Sigmoid colon (tissue), 7 donors: ENCODE data around the gene TEKT5. TPM values are rescaled to one million over a fixed set of nuclear protein-coding genes. Genes with fewer than 3 reads are reported as not detected.

ENCODE experiments used
- DNase-seq: peaks from one replicate; pipeline ENCODE4 v3.0.0-alpha.2; 2019
- H3K27ac ChIP-seq, 4 donors: fragments of 200-600 bp; sonication (generic); one replicate each; pipeline ENCODE4 v1.5.1; 2016 to 2019; ENCODE audit warnings: mild to moderate bottlenecking in 1 of 4
- H3K27me3 ChIP-seq, 3 donors: fragments of 200-600 bp; sonication (generic); one replicate each; pipeline ENCODE4 v1.5.1; 2019; ENCODE audit warnings: mild to moderate bottlenecking in 1 of 3
- H3K36me3 ChIP-seq, 4 donors: fragments of 200-600 bp; sonication (generic); one replicate each; pipeline ENCODE4 v1.5.1; 2016 to 2019
- H3K4me1 ChIP-seq, 4 donors: fragments of 200-600 bp; sonication (generic); one replicate each; pipeline ENCODE4 v1.5.1; 2017 to 2019
- H3K4me3 ChIP-seq, 4 donors: fragments of 200-600 bp; sonication (generic); one replicate each; pipeline ENCODE4 v1.5.1; 2017 to 2019; ENCODE audit warnings: mild to moderate bottlenecking in 2 of 4, moderate library complexity in 1 of 4
- H3K9me3 ChIP-seq, 4 donors: fragments of 200-600 bp in 3 of 4; sonication (generic) in 3 of 4; one replicate each; pipeline versions ENCODE4 v1.5.1 to v1.6.1; 2013 to 2019
- EP300 ChIP-seq, 4 donors: sonication (generic); formaldehyde crosslinking; IDR thresholded peaks; one replicate each; pipeline ENCODE4 v1.6.1; 2017; ENCODE audit warnings: antibody characterized with exemption in 4 of 4
- POLR2A ChIP-seq, 2 donors: fragments of 450-650 bp; IDR thresholded peaks; one replicate each; pipeline ENCODE4 v1.6.1; 2016; ENCODE audit warnings: antibody characterized with exemption in 2 of 2, mild to moderate bottlenecking in 2 of 2, moderate library complexity in 2 of 2
- POLR2AphosphoS5 ChIP-seq, 4 donors: sonication (generic); formaldehyde crosslinking; IDR thresholded peaks; one replicate each; pipeline ENCODE4 v1.6.1; 2017; ENCODE audit warnings: antibody characterized with exemption in 4 of 4
- WGBS, 2 donors: extraction: QIAGEN DNeasy Blood & Tissue Kit; methylation state at CpG; one replicate each; pipeline ENCODE4 v1.1.7; 2013; 5-methylcytosine and 5-hydroxymethylcytosine counted together
- intact Hi-C: fragments of 100-400 bp; cut with DNase I; formaldehyde crosslinking; loops from one replicate; pipeline ENCODE4 v1.15.1; 2023
- polyA plus RNA-seq, 3 donors: library from polyadenylated mRNA; stranded (reverse); fragments of 200-250 nt; gene quantifications; one replicate each; pipeline ENCODE4 v1.2.3, GENCODE V29; 2013
- total RNA-seq, 4 donors: library from RNA; depleted of rRNA; stranded (reverse); fragments of >200 nt; gene quantifications; one replicate each; pipeline ENCODE4 v1.1.0, GENCODE V29; 2016
- TF ChIP-seq, protein P1 (sequence below), 4 experiments: fragments of 450-650 bp in 3 of 4; fragments of 200-600 bp in 1 of 4; IDR thresholded peaks; one replicate each; pipeline ENCODE4 v1.5.1; 2016 to 2019; ENCODE audit warnings: antibody characterized with exemption in 4 of 4, mild to moderate bottlenecking in 3 of 4, moderate library complexity in 2 of 4
- donor health status: healthy with polysubstance abuse.
- donor health status: Bipolar disorder and iron deficiency.
- donor health status: healthy.

Gene TEKT5
- total and polyA plus RNA-seq, 7 donors, result 0.09 to 2.1 (median 0.83) TPM; not detected in 4

GRCh38 chr16:10731790-10732189 lies 37.1 kb upstream of the TEKT5 start:
- intact Hi-C loops, result loop anchor here (10.0 kb wide), 1 partner anchor 417 kb away; no protein-coding TSS in a partner anchor

GRCh38 chr16:10729104-10730048 lies 34.6 kb upstream of the TEKT5 start:
- Histone ChIP-seq H3K4me3 (no peak overlapping the region), H3K27me3 (no peaks in the 10 kb centered on the region), H3K9me3 (no peaks in the 10 kb centered on the region), H3K36me3 (no peaks in the 10 kb centered on the region), H3K4me1 (peaks cover 0 to 6% (median 0%) of the 10 kb centered on the region in 4 donors), H3K27ac (no peak overlapping the region)
- TF ChIP-seq EP300 (IDR thresholded peaks at IDR 0.05) (no peak), POLR2AphosphoS5 (IDR thresholded peaks at IDR 0.05) (no peak)
- no peak for DNase-seq
- 60 to 74% methylated on average over 19 of the region's 19 CpGs for WGBS, 2 donors
- intact Hi-C loops, result loop anchor here (10.0 kb wide), 1 partner anchor 415 kb away; no protein-coding TSS in a partner anchor

More at GRCh38 chr16:10731790-10732189, 37.1 kb upstream of the TEKT5 start:
- Histone ChIP-seq H3K4me3 (no peak overlapping the region), H3K36me3 (no peaks in the 10 kb centered on the region), H3K9me3 (no peaks in the 10 kb centered on the region), H3K27ac (no peak overlapping the region), H3K27me3 (no peaks in the 10 kb centered on the region), H3K4me1 (peaks cover 0 to 6% (median under 1%) of the 10 kb centered on the region in 4 donors)
- WGBS, 2 donors, result 84 to 88% methylated on average over 7 of the region's 7 CpGs
- no peak for DNase-seq
- TF ChIP-seq POLR2AphosphoS5 (IDR thresholded peaks at IDR 0.05) (no peak), POLR2A (IDR thresholded peaks at IDR 0.05) (no peak)

DNA sequence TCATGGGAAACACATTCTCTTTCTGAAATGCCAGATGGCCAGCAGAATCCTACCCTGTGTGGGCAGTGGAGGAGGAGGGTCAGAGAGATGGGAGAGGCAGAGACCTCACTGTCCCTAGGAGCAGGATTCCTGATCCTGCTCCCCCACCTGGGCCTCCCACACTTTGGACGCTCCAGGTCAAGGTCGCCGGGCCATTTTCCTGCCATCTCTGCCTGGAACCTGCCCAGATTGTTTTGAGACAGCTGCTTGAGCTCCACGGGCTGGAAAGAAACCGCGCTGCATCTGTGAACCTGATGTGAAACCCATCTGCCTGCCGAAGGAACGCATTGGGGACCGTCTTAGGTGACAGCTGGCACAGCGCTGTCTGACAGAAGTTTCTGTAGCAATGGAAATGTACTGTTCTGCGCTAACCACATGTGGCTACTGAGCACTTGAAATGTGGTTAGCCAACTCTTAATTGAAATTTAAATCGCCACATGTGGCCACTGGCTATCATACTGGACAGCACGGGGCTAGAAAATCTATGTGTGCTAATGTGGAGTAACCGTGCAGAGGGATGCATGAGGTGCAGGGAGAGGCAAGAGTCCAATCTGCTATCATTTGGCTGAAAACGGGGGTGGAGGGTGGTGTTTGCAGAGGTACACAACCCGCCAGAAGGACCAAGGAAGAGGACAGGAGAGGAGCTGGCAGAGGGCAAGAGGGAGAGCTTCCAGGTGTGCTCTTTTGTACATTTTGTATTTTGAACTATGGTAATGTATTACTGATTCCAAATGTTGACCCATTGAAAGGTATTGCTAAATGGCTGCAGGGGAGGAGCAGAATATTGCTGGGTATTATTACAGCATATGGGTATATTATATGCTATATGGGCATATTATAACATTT lies 33.5 kb upstream of the TEKT5 start:
- H3K36me3 ChIP-seq, result no peaks in the 10 kb centered on the region
- no peaks in the 10 kb centered on the region for H3K9me3 ChIP-seq
- 66 to 74% methylated on average over 16 of the region's 16 CpGs for WGBS, 2 donors
- TF ChIP-seq EP300 (IDR thresholded peaks at IDR 0.05) (no peak), POLR2AphosphoS5 (IDR thresholded peaks at IDR 0.05) (no peak), POLR2A (IDR thresholded peaks at IDR 0.05) (no peak)
- TF ChIP-seq, protein P1, sequence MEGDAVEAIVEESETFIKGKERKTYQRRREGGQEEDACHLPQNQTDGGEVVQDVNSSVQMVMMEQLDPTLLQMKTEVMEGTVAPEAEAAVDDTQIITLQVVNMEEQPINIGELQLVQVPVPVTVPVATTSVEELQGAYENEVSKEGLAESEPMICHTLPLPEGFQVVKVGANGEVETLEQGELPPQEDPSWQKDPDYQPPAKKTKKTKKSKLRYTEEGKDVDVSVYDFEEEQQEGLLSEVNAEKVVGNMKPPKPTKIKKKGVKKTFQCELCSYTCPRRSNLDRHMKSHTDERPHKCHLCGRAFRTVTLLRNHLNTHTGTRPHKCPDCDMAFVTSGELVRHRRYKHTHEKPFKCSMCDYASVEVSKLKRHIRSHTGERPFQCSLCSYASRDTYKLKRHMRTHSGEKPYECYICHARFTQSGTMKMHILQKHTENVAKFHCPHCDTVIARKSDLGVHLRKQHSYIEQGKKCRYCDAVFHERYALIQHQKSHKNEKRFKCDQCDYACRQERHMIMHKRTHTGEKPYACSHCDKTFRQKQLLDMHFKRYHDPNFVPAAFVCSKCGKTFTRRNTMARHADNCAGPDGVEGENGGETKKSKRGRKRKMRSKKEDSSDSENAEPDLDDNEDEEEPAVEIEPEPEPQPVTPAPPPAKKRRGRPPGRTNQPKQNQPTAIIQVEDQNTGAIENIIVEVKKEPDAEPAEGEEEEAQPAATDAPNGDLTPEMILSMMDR (IDR thresholded peaks at IDR 0.05), result no peak
- peaks cover 0 to 6% (median 0%) of the 10 kb centered on the region in 4 donors for H3K4me1 ChIP-seq
- no peaks in the 10 kb centered on the region for H3K27me3 ChIP-seq
- intact Hi-C loops, result no loop called here
- H3K4me3 ChIP-seq, result no peak overlapping the region
- H3K27ac ChIP-seq, result no peak overlapping the region
- DNase-seq, result no peak

DNA sequence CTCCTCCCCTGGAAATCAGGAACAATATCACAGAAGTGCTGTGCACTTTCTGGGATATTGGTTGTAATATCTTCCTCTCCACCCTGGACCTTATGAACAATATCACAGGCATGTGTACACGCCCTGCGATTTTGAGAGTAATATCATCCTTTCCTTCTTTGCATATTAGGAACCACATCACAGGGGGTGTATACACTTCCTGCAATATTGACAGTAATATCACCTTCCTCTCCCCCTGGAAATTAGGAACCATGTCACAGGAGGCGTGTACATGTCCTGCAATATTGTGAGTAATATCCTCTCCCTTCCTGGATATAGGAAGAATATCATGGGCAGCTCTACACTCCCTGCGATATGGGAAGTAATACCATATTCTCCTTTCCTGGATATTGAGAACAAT lies 14.2 kb upstream of the TEKT5 start:
- intact Hi-C loops, result no loop called here
- no peaks in the 10 kb centered on the region for H3K36me3 ChIP-seq
- WGBS, 2 donors, result 31 to 72% methylated on average over 4 of the region's 4 CpGs

DNA sequence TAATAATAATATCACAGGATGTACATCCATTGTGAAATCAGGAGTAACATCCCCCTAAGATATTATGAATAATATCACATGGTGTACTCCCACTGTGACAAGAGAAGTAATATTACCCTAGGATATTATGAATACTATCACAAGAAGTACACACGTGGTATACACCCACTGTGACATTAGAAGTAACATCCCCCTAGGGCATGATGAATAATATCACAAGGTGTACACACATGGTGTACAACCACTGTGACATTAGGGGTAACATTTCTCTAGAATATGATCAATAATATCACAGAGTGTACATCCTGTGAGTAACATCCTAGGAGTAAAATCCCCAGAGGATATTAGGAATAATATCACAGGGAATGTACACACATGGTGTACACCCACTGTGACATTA lies 5.0 kb upstream of the TEKT5 start:
- intact Hi-C loops, result no loop called here
- Histone ChIP-seq H3K4me3 (no peak overlapping the region), H3K4me1 (no peaks in the 10 kb centered on the region), H3K27me3 (no peaks in the 10 kb centered on the region), H3K9me3 (no peaks in the 10 kb centered on the region), H3K27ac (no peak overlapping the region), H3K36me3 (no peaks in the 10 kb centered on the region)
- 73 to 82% methylated on average over 1 of the region's 1 CpG for WGBS, 2 donors
- DNase-seq, result no peak
- TF ChIP-seq POLR2AphosphoS5 (IDR thresholded peaks at IDR 0.05) (no peak), POLR2A (IDR thresholded peaks at IDR 0.05) (no peak), EP300 (IDR thresholded peaks at IDR 0.05) (no peak)
- TF ChIP-seq, protein P1 (IDR thresholded peaks at IDR 0.05), result no peak

More for the DNA sequence above, 14.2 kb upstream of the TEKT5 start:
- peaks cover 0 to 3% (median 0%) of the 10 kb centered on the region in 3 donors for H3K27me3 ChIP-seq
- DNase-seq, result no peak
- H3K9me3 ChIP-seq, result no peaks in the 10 kb centered on the region
- H3K27ac ChIP-seq, result no peak overlapping the region
- H3K4me1 ChIP-seq, result no peaks in the 10 kb centered on the region
- H3K4me3 ChIP-seq, result no peak overlapping the region
- TF ChIP-seq EP300 (IDR thresholded peaks at IDR 0.05) (no peak), POLR2AphosphoS5 (IDR thresholded peaks at IDR 0.05) (no peak), POLR2A (IDR thresholded peaks at IDR 0.05) (no peak)
- TF ChIP-seq, protein P1 (IDR thresholded peaks at IDR 0.05), result no peak
